Dedifferentiated amniotic fluid mesenchymal stem cell (primary cell): ENCODE measurements around the gene GPRIN2.
A peak's percentile ranks its signal among the peaks of the same experiment; 100 is the strongest.
"Not testable (repeated sequence)": the region's sequence is repeated elsewhere in the genome, so short reads cannot be mapped to it uniquely, and the experiment has no call there.

Experiments used
- DNase-seq: peaks from one replicate; pipeline ENCODE4 v3.0.0-alpha.2; 2016; ENCODE audit errors: extremely low spot score

GPRIN2 gene

GRCh38 chr10:46567151-46567550 lies 10.7 kb upstream of the GPRIN2 start:
- DNase-seq, result not testable (repeated sequence)

GRCh38 chr10:46565591-46566332 lies 9.3 kb upstream of the GPRIN2 start:
- peak; percentile 63 for DNase-seq

- no peak for DNase-seq
These were observed 4.5 kb upstream of the GPRIN2 start for GRCh38 chr10:46560952-46561351.

- DNase-seq, result no peak
These were observed 3.9 kb upstream of the GPRIN2 start for GRCh38 chr10:46560381-46560780.

- DNase-seq, result no peak
These were observed 2.8 kb upstream of the GPRIN2 start for GRCh38 chr10:46559231-46559671.

- DNase-seq, result no peak
These were observed 2.1 kb upstream of the GPRIN2 start for GRCh38 chr10:46558392-46559185.

- no peak for DNase-seq
These were observed 1.6 kb upstream of the GPRIN2 start for GRCh38 chr10:46558122-46558391.

- no peak for DNase-seq
These were observed 1.1 kb upstream of the GPRIN2 start for GRCh38 chr10:46557319-46558121.

- DNase-seq, result no peak
These were observed 544 bp downstream of the GPRIN2 start for GRCh38 chr10:46555713-46556514.

- DNase-seq, result no peak
These were observed 1.1 kb downstream of the GPRIN2 start for GRCh38 chr10:46555366-46555712.

GRCh38 chr10:46554166-46554781 lies 2.2 kb downstream of the GPRIN2 start:
- DNase-seq, result no peak

GRCh38 chr10:46553238-46554049 lies 3.0 kb downstream of the GPRIN2 start:
- no peak for DNase-seq

- DNase-seq, result no peak
These were observed 3.8 kb downstream of the GPRIN2 start for GRCh38 chr10:46552526-46553237.

- DNase-seq, result no peak
These were observed 4.5 kb downstream of the GPRIN2 start for GRCh38 chr10:46551701-46552525.

- DNase-seq, result no peak
These were observed 5.4 kb downstream of the GPRIN2 start for GRCh38 chr10:46550795-46551700.

GRCh38 chr10:46550076-46550790 lies 6.2 kb downstream of the GPRIN2 start:
- no peak for DNase-seq
